K562 (cell line): ENCODE results near the gene HOOK1.

ENCODE experiments used
- ARID3A ChIP-seq: IDR thresholded peaks from 2 replicates; pipeline ENCODE4 v1.6.1; 2012; ENCODE audit warnings: low read depth, low read length, improper control_type of control experiment, borderline replicate concordance
- CBFB ChIP-seq: sonication (generic); formaldehyde crosslinking; IDR thresholded peaks from 2 replicates; pipeline ENCODE4 v1.4.0; 2020; ENCODE audit warnings: mild to moderate bottlenecking, missing genetic modification reagents
- CTCF ChIP-seq, 3 experiments: IDR thresholded peaks in 2 of 3; conservative IDR thresholded peaks in 1 of 3; 2 replicates each; pipeline ENCODE4 v1.5.1; 2011 to 2012; ENCODE audit warnings: low read length in 3 of 3, mild to moderate bottlenecking in 3 of 3, control low read depth in 2 of 3, improper control_type of control experiment in 1 of 3, inconsistent platforms in 1 of 3, low read depth in 1 of 3, mixed read lengths in 1 of 3, moderate library complexity in 1 of 3; ENCODE audit not compliant: insufficient read depth in 2 of 3
- MEF2A ChIP-seq: IDR thresholded peaks from 2 replicates; pipeline ENCODE4 v1.6.1; 2011; ENCODE audit warnings: low read depth, mild to moderate bottlenecking, low read length, moderate library complexity; ENCODE audit not compliant: control insufficient read depth
- MTA1 ChIP-seq: fragments of 450-650 bp; IDR thresholded peaks from 2 replicates; pipeline ENCODE4 v1.6.1; 2017; ENCODE audit warnings: borderline replicate concordance
- POLR2A ChIP-seq: fragments of 450-650 bp; conservative IDR thresholded peaks from 2 replicates; pipeline ENCODE4 v1.6.1; 2016
- POLR2B ChIP-seq: fragments of 450-650 bp; IDR thresholded peaks from 2 replicates; pipeline ENCODE4 v1.6.1; 2018; ENCODE audit warnings: low read depth; ENCODE audit not compliant: partially characterized antibody
- ZNF143 ChIP-seq: sonication (generic); formaldehyde crosslinking; IDR thresholded peaks from 2 replicates; pipeline ENCODE4 v1.9.0; 2022; ENCODE audit warnings: mild to moderate bottlenecking, missing genetic modification reagents
- ZNF583 ChIP-seq: fragments of 250-450 bp; sonication (Bioruptor Pico); IDR thresholded peaks from 2 replicates; pipeline ENCODE4 v1.4.0; 2020
- TF ChIP-seq, protein P1 (sequence below): fragments of 250-450 bp; sonication (Bioruptor Pico); IDR thresholded peaks from 2 replicates; pipeline ENCODE4 v1.8.0; 2021; ENCODE audit warnings: moderate library complexity, mild to moderate bottlenecking, inconsistent platforms
- TF ChIP-seq, protein P2 (sequence below): IDR thresholded peaks from 2 replicates; pipeline ENCODE4 v1.6.1; 2014; ENCODE audit warnings: antibody characterized with exemption

- TF ChIP-seq CBFB, result no peak
- no peak for TF ChIP-seq MEF2A
- no peak for TF ChIP-seq CTCF (IDR thresholded peaks at IDR 0.05 in 2 of 3, conservative IDR thresholded peaks at IDR 0.05 in 1 of 3; ENCODE audit: insufficient read depth in 2 of 3, low read depth in 1 of 3, low read length in 3 of 3)
- TF ChIP-seq MTA1, result no peak
- TF ChIP-seq ZNF143 (CRISPR knock-in tag), result no peak
- TF ChIP-seq, protein P1, sequence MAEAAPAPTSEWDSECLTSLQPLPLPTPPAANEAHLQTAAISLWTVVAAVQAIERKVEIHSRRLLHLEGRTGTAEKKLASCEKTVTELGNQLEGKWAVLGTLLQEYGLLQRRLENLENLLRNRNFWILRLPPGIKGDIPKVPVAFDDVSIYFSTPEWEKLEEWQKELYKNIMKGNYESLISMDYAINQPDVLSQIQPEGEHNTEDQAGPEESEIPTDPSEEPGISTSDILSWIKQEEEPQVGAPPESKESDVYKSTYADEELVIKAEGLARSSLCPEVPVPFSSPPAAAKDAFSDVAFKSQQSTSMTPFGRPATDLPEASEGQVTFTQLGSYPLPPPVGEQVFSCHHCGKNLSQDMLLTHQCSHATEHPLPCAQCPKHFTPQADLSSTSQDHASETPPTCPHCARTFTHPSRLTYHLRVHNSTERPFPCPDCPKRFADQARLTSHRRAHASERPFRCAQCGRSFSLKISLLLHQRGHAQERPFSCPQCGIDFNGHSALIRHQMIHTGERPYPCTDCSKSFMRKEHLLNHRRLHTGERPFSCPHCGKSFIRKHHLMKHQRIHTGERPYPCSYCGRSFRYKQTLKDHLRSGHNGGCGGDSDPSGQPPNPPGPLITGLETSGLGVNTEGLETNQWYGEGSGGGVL (CRISPR knock-in tag), result no peak
- TF ChIP-seq ZNF583 (CRISPR knock-in tag), result no peak
- TF ChIP-seq POLR2B, result no peak
- TF ChIP-seq, protein P2, sequence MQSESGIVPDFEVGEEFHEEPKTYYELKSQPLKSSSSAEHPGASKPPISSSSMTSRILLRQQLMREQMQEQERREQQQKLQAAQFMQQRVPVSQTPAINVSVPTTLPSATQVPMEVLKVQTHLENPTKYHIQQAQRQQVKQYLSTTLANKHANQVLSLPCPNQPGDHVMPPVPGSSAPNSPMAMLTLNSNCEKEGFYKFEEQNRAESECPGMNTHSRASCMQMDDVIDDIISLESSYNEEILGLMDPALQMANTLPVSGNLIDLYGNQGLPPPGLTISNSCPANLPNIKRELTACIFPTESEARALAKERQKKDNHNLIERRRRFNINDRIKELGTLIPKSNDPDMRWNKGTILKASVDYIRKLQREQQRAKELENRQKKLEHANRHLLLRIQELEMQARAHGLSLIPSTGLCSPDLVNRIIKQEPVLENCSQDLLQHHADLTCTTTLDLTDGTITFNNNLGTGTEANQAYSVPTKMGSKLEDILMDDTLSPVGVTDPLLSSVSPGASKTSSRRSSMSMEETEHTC, result no peak
- no peak for TF ChIP-seq POLR2A
- TF ChIP-seq ARID3A, result no peak
Measured at GRCh38 chr1:59892841-59893811, 78.4 kb downstream of the HOOK1 start.
